IPS-20b (cell line): ENCODE measurements around the gene PIK3R1.

Experiments
- H3K27ac ChIP-seq: one replicate; pipeline ENCODE4 v1.5.1; 2013; ENCODE audit warnings: low read length
- H3K27me3 ChIP-seq: 2 replicates; pipeline ENCODE4 v1.6.1; 2013; ENCODE audit warnings: mild to moderate bottlenecking, low read length, inconsistent platforms; ENCODE audit not compliant: insufficient read depth
- H3K36me3 ChIP-seq: 2 replicates; pipeline ENCODE4 v1.6.1; 2013; ENCODE audit warnings: low read depth, mild to moderate bottlenecking, inconsistent platforms, low read length, moderate library complexity; ENCODE audit not compliant: insufficient read depth
- H3K4me1 ChIP-seq: 2 replicates; pipeline ENCODE4 v1.6.1; 2013; ENCODE audit warnings: mild to moderate bottlenecking, control low read depth, inconsistent platforms, low read length, moderate library complexity; ENCODE audit not compliant: insufficient read depth
- H3K4me3 ChIP-seq: 2 replicates; pipeline ENCODE4 v1.5.1; 2013; ENCODE audit warnings: mild to moderate bottlenecking, low read length, inconsistent platforms
- H3K9ac ChIP-seq: 2 replicates; pipeline ENCODE4 v1.6.1; 2013; ENCODE audit warnings: low read depth, mild to moderate bottlenecking, inconsistent platforms, low read length, moderate library complexity
- H3K9me3 ChIP-seq: 2 replicates; pipeline ENCODE4 v1.6.1; 2013; ENCODE audit warnings: mild to moderate bottlenecking, low read depth, low read length, inconsistent platforms; ENCODE audit not compliant: insufficient read depth

PIK3R1 gene

DNA sequence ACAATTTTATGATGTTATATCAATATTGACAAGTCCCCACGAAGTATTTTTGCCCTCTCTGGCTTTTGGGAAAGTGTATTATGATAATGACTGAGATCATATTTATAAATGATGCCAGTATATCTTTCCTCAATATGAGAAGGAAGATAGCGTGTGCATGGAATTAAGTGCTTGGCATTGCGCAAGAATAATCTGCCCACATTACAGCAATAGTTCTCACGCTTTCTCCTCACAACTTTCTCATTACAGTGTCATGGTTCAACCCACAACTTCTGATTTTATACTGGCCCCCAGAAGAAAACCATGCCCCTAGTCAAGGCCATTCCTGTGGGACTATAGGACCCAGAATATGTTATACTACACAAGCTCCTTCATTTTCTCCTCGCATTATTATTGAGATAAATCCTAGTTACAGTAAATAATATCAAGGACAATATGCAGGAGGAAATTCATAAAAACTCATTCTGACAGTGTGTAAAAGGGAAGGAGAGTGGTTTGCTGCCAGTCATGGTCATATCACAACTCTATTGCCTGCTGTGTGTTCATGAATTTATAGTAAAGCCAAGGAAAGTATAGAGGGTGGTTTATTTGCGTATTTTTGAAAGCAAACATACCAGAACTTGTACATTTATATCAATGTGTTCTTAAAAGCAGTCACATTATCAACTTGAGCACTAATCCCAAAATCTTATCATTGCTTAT, 114.1 kb downstream of the PIK3R1 start:
- H3K4me3 ChIP-seq = no peak overlapping the region
- no peak overlapping the region for H3K9ac ChIP-seq
- H3K27me3 ChIP-seq = no peaks in the 10 kb centered on the region
- H3K36me3 ChIP-seq = no peaks in the 10 kb centered on the region
- H3K4me1 ChIP-seq = no peaks in the 10 kb centered on the region
- H3K27ac ChIP-seq = no peak overlapping the region
- no peaks in the 10 kb centered on the region; the same call in none of the 2 replicates for H3K9me3 ChIP-seq

DNA sequence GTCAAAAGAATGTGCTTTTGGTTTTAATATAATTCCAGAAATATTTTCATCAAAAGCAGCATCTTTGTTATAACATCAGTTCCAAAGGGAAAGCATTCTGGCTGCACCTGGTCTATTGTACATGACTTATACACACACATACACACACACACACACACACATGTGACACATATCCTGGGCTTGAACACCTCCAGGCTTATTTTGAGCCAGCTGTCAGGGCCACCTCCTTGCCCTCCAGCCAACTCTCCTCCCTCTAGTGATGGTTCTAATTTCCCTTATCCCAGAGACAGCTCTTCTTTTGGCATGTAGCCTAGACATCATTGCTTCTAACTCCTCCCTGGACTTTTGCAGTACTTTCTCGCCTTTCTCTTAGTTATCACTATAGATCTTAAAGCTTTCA, 115.0 kb downstream of the PIK3R1 start:
- Histone ChIP-seq H3K36me3 (no peaks in the 10 kb centered on the region), H3K4me1 (no peaks in the 10 kb centered on the region), H3K9ac (no peak overlapping the region), H3K9me3 (no peaks in the 10 kb centered on the region), H3K27me3 (no peaks in the 10 kb centered on the region), H3K4me3 (no peak overlapping the region), H3K27ac (no peak overlapping the region)

DNA sequence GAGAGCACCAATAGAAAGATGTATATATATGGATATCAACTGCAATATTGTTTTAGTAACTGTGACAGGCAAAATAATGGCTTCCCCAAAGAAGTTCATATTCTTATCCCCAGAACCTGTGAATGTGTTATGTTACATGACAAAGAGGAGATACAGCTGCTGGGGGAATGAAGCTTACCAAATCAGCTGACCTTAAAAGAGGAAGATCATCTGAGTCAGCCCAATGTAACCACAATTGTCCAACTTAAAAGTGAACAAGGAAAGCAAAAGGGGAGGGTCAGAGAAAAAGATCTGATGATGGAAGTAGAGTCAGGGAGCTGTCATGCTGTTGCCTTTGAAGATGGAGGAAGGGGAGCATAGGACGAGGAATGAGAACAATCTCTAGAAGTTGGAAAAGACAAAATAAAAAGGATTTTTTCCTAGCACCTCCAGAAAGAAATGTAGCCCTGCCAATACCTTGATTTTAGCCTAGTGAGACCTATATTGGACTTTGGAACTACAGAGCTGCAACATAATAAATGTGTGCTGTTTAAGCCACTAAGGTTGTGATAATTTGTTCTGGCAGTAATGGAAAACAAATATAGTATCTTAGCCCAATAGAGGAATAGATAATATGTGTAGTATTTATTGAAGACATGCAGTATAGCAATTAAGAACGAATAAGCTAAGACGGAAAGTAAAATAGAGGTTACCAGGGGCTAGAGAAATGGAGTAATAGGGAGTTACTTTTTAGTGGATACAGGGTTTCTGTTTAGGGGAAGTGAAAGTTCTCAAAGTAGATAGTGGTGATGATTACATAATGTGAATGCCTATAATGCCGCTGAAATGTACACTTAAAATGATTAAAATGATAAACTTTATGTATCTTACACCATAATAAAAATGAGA, 115.9 kb downstream of the PIK3R1 start:
- Histone ChIP-seq H3K27ac (no peak overlapping the region), H3K27me3 (no peaks in the 10 kb centered on the region), H3K4me1 (no peaks in the 10 kb centered on the region), H3K9ac (no peak overlapping the region), H3K36me3 (no peaks in the 10 kb centered on the region), H3K9me3 (no peaks in the 10 kb centered on the region), H3K4me3 (no peak overlapping the region)

DNA sequence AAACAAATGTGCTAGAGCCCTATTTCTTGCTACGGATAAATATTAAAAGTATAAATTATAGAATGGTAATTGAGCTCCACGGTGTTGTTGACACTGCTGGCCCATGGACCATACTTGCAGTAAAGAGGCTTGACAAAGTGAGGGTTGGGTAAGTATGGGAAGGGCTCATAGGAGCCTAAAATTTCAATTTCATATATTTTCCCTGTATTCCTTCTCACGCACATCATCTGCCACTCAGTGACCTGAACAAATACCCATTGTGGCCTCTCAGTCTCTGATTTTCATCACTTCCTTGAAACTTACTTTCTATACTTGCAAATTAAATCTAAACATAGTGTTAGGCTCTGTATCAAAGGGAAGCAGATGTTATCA, 116.5 kb downstream of the PIK3R1 start:
- Histone ChIP-seq H3K36me3 (no peaks in the 10 kb centered on the region), H3K9ac (no peak overlapping the region), H3K4me1 (no peaks in the 10 kb centered on the region), H3K27ac (no peak overlapping the region), H3K9me3 (no peaks in the 10 kb centered on the region), H3K27me3 (no peaks in the 10 kb centered on the region), H3K4me3 (no peak overlapping the region)

DNA sequence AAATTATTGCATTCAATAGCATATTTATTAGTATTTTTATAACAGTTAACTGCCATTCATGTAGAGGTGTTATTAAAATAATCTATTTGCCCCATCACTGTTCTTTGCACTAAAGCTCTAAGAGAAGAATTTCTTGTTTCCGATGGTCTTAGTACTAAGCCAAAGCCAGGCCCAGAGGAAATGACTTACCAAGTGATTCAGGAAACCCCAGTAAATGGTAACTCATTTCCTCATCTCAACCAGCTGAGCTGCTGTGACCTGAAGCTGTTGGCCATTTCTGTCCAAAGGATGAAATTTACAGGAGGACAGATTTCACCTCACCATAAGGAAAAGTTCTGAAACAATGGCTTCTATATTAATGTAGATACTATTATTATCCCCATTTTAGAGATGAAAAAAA, 117.0 kb downstream of the PIK3R1 start:
- no peak overlapping the region for H3K4me3 ChIP-seq
- H3K27me3 ChIP-seq = no peaks in the 10 kb centered on the region
- H3K9me3 ChIP-seq = no peaks in the 10 kb centered on the region
- H3K9ac ChIP-seq = no peak overlapping the region
- H3K4me1 ChIP-seq = no peaks in the 10 kb centered on the region
- H3K36me3 ChIP-seq = no peaks in the 10 kb centered on the region
- H3K27ac ChIP-seq = no peak overlapping the region

DNA sequence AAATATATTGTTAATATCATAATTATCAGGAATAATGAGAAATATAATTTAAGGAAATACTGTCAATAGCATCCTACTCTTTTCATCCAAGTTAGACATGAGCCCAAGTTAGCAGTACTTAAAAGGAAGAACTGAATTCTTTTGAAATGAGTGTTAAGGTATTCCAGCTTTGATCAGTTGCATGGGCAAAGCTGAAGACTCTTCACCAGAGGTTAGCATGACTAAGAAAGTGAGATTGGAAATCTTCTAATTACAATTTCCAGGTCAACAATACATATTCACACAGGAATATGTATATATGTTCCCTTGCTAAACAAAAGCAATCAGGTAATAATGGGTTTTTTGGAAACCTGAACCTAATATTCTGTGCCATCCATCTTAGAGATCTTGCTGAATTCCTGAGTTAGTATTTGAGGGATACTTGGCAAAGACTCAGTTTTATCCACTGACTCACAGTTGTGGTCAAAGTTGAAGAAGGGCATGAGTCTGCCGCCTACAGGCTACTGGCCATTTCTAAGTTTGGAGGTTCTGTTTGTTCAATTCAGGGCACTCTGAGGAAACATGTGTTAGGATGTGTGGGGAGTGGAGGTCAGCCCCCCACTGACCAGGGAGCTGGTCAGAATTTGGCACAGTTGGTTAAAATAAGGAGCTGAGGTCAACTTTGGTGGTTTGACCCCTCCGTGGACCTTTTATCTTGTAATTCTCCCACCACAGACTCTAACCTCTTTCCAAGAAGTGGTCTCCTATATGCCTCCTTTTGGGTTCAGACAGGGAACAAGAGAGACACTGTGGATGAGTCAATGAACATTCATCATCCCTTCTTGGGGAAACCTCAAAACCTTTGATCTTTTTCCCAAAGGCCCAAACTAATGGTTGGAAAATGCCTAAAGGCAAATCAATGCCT, 118.3 kb downstream of the PIK3R1 start:
- no peaks in the 10 kb centered on the region for H3K4me1 ChIP-seq
- H3K4me3 ChIP-seq = no peak overlapping the region
- no peak overlapping the region for H3K27ac ChIP-seq

DNA sequence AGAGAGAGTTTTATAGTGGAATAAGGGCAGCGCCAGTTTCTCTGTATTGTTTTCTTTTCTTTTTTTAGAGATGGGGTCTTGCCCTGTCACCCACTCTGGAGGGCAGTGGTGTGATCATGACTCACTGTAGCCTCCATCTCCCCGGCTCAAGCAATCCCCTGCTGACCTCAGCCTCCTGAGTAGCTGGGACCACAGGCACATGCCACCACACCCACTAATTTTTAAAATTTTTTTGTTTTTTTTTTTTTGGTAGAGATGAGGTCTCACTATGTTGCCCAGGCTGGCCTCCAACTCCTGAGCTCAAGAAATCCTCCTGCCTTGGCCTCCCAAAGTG, 119.0 kb downstream of the PIK3R1 start:
- no peaks in the 10 kb centered on the region for H3K9me3 ChIP-seq
- no peak overlapping the region for H3K9ac ChIP-seq
- H3K4me1 ChIP-seq = no peaks in the 10 kb centered on the region
- no peak overlapping the region for H3K4me3 ChIP-seq
- no peaks in the 10 kb centered on the region for H3K27me3 ChIP-seq
- H3K36me3 ChIP-seq = no peaks in the 10 kb centered on the region
- H3K27ac ChIP-seq = no peak overlapping the region

More for the DNA sequence above, 118.3 kb downstream of the PIK3R1 start:
- Histone ChIP-seq H3K27me3 (no peaks in the 10 kb centered on the region), H3K9me3 (no peaks in the 10 kb centered on the region), H3K36me3 (no peaks in the 10 kb centered on the region), H3K9ac (no peak overlapping the region)

DNA sequence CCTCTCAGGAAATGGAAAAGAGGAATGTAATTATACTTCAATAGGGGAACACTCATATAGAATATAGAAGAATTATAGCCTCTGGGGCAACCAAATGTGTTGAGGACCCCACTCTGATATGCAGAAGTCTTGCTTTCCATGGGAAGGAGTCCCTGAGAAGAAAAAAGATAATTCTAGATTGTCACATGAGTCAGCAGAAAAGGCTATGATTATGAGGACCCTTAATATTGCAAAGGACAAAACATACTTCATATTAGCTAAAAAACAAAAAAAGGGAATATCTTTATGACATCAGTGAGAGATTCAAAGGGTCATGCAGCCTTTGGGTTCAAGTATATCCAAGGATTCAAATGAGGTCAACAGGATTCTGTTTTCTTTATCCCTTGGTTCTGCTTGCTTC, 119.5 kb downstream of the PIK3R1 start:
- H3K4me1 ChIP-seq = no peaks in the 10 kb centered on the region; the same call in 1 of the 2 replicates

DNA sequence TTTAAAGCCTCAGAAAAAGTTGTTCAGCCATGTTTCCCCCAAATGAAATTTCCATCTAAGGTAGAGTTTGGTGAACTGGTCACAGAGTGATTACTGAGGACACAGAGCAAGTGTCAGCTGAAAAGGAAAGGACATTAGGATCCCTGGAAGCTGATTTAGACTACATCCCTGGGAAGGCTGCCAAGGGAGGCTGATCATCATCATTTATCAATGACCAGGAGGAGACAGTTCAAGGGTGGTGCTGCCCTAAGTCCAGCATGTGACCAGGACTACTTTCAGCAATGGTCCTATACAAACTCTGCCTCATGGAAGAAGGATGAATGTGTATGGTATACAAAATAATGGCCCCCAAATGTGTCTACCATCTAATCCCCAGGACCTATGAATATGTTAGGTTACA, 120.6 kb downstream of the PIK3R1 start:
- no peaks in the 10 kb centered on the region for H3K27me3 ChIP-seq
- H3K4me3 ChIP-seq = no peak overlapping the region
- no peaks in the 10 kb centered on the region for H3K36me3 ChIP-seq
- H3K9me3 ChIP-seq = no peaks in the 10 kb centered on the region
- no peak overlapping the region for H3K27ac ChIP-seq
- no peaks in the 10 kb centered on the region; the same call in 1 of the 2 replicates for H3K4me1 ChIP-seq
- H3K9ac ChIP-seq = no peak overlapping the region

More for the DNA sequence above, 119.5 kb downstream of the PIK3R1 start:
- Histone ChIP-seq H3K27ac (no peak overlapping the region), H3K27me3 (no peaks in the 10 kb centered on the region), H3K9ac (no peak overlapping the region), H3K4me3 (no peak overlapping the region), H3K36me3 (no peaks in the 10 kb centered on the region), H3K9me3 (no peaks in the 10 kb centered on the region)

DNA sequence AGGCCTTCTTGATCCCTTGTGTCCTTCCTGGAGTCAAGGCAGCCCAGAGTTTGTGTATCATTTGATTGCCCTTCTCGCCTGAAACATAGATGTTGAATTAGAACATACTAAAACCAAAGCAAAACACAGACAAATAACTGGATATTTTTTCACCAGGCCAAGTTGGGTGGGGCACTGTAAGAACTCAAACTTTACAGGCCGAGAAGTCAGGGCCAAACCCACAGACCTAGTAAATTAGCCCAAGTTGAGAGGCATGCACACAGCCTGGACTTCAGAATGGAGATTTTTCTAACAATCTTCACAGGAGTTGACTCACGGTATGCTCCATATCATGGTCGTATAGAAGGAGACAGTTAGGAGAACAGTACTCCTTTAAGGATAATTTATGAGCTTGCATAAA, 121.7 kb downstream of the PIK3R1 start:
- Histone ChIP-seq H3K4me3 (no peak overlapping the region), H3K9ac (no peak overlapping the region), H3K9me3 (no peaks in the 10 kb centered on the region), H3K36me3 (no peaks in the 10 kb centered on the region), H3K4me1 (no peaks in the 10 kb centered on the region; the same call in 1 of the 2 replicates), H3K27me3 (no peaks in the 10 kb centered on the region), H3K27ac (no peak overlapping the region)

DNA sequence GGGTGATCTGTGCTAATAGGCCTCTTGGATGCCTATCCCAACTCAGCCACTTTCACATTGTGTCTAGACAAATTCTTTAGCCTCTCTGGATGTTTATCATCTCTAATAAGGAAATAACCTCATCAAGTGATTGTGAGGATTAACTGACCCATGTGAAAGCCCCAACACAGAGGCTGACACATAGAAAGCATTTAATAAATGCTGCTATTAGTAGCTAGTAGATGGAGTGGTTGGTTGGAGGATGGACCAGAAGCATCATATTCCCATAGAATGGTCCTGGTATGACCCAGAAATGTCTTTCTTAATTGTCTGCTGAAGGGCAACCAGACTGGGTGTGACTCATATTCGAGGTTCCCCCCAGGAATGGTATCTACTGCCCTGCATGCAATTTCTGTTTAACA, 124.4 kb downstream of the PIK3R1 start:
- Histone ChIP-seq H3K9me3 (no peaks in the 10 kb centered on the region), H3K9ac (no peak overlapping the region), H3K4me3 (no peak overlapping the region), H3K27ac (no peak overlapping the region), H3K36me3 (no peaks in the 10 kb centered on the region), H3K4me1 (peaks cover 4% of the 10 kb centered on the region; the same call in 1 of the 2 replicates), H3K27me3 (no peaks in the 10 kb centered on the region)
